ENCODE results near the gene STAM2.

The STAM2 gene

DNA sequence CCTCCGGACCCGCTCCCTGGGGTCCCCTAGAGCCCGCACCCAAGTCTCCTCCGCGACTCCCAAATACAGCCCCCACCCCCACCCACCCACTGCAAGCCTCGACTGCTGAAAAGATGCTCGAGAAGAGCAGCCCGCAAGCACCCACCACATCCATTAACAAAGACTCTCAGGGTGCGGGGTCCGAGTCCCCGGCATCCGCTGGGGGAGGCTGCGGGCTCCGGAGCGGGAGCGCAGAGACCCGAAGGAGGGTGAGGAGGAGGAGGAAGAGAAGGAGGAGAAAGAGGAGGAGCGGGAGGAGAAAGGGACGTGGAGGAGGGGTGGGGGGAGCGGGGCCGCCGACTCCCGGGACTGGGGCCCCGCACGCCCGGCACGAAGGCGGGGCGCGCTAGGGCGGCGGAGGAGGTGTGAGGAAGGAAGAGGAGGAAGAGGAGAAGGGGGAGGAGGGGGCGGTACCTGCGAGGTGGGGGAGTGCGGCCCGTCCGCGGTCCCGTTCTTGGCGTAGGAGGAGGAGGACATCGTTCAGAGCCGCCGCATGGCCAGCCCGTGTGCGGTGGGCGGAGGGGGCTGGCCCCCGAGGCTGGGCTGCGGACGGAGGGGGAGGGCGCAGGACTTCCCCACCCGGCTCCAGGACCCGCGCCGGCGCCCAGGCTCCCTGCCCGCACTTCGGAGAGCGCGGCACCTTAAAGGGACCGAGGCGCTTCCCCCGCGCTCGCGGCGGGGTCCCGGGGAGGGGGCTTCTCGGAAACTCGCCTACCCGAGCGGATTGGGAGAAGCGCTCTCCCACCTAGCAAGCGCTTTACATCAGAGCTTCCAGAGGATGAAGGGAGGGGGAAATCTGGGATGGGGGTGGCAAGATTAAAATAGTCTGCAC is 76.8 kb downstream of the STAM2 start, which contains the start of gene CACNB4:
Gene CACNB4 (minus strand): TSS at position 549 of the 871 bp plus-strand sequence.
- TF ChIP-seq, protein P1, sequence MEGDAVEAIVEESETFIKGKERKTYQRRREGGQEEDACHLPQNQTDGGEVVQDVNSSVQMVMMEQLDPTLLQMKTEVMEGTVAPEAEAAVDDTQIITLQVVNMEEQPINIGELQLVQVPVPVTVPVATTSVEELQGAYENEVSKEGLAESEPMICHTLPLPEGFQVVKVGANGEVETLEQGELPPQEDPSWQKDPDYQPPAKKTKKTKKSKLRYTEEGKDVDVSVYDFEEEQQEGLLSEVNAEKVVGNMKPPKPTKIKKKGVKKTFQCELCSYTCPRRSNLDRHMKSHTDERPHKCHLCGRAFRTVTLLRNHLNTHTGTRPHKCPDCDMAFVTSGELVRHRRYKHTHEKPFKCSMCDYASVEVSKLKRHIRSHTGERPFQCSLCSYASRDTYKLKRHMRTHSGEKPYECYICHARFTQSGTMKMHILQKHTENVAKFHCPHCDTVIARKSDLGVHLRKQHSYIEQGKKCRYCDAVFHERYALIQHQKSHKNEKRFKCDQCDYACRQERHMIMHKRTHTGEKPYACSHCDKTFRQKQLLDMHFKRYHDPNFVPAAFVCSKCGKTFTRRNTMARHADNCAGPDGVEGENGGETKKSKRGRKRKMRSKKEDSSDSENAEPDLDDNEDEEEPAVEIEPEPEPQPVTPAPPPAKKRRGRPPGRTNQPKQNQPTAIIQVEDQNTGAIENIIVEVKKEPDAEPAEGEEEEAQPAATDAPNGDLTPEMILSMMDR (IDR thresholded peaks at IDR 0.05; ENCODE audit: low read depth, low read length), result no peak
- H3K27me3 ChIP-seq (ENCODE audit: insufficient read depth, low read depth, severe bottlenecking), result no peaks in the 10 kb centered on the region

DNA sequence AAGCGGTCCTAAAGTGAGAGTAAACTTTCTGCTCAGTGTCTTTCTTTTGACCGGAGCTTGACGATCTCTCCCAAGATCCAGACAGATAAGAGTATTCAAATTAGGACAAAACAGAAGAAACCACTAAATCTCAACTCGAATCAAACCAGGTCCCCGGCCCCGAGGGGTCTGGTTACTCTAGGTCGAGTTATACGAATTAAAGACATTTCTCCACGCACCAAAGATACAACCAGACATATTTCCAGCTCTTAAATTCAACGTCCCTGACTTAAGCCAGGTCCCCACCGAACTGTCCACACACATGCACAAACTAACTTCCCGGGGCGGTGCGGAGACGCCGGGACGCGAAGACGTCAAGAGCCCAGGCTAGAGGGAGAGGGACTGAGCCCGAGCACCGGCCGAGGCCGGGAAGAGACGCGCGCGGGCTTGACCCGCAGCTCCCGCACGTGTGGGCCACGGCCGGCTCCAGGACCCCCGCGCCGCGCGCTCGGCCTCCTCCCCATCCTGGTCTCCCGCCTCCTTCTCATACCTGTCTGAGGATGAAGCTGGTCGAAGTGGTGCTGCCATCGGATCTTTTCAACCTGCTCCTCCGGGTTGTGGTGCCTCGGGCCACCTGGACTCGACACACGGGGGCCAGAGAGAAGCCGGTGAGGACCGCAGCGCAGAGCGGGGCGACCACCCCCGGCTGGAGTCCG is 77.6 kb downstream of the STAM2 start:
- Histone ChIP-seq H3K27ac (no peak overlapping the region), H3K36me3 (no peaks in the 10 kb centered on the region), H3K27me3 (ENCODE audit: insufficient read depth, low read depth, severe bottlenecking) (no peaks in the 10 kb centered on the region), H3K4me3 (ENCODE audit: low read depth, low read length) (no peak overlapping the region), H3K9me3 (ENCODE audit: severe bottlenecking) (no peaks in the 10 kb centered on the region)
- DNase-seq, result no peak
- TF ChIP-seq, protein P1 (IDR thresholded peaks at IDR 0.05; ENCODE audit: low read depth, low read length), result no peak

More for the DNA sequence above, 76.8 kb downstream of the STAM2 start, which contains the start of gene CACNB4:
- Histone ChIP-seq H3K4me3 (ENCODE audit: low read depth, low read length) (peak within 1 kb of the TSS; percentile 83), H3K27ac (no peak within 1 kb of the TSS), H3K9me3 (ENCODE audit: severe bottlenecking) (no peaks in the 10 kb centered on the region), H3K36me3 (no peaks in the 10 kb centered on the region)
- DNase-seq, result peak; percentile 27

DNA sequence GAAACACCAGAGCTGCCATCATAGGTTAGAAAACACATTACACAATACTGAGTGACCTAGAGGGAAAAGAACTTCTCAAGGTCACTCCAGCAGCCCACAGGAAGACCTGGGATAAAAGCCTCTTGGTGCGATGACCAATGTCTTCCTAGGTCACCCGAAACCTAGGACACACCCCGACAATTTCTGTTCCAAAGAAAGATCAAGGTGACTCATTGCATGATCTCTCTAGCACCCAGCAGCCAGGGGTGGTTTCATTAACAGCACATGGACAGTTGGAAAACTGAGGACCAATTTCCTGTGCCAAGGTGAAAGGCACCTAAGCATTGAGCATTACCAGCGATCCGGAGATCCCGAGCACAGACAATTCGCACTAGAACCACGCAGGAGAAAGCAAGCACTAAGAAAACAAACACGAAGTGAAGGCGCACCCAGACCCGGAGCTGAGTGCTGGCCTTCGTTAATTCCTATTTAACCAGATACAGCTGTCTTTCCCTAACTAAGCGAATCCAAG is 78.2 kb downstream of the STAM2 start:
- TF ChIP-seq, protein P1 (IDR thresholded peaks at IDR 0.05; ENCODE audit: low read depth, low read length), result no peak
- H3K27ac ChIP-seq, result no peak overlapping the region
- H3K27me3 ChIP-seq (ENCODE audit: insufficient read depth, low read depth, severe bottlenecking), result no peaks in the 10 kb centered on the region
- H3K36me3 ChIP-seq, result no peaks in the 10 kb centered on the region
- DNase-seq, result no peak
- H3K4me3 ChIP-seq (ENCODE audit: low read depth, low read length), result no peak overlapping the region
- H3K9me3 ChIP-seq (ENCODE audit: severe bottlenecking), result no peaks in the 10 kb centered on the region

DNA sequence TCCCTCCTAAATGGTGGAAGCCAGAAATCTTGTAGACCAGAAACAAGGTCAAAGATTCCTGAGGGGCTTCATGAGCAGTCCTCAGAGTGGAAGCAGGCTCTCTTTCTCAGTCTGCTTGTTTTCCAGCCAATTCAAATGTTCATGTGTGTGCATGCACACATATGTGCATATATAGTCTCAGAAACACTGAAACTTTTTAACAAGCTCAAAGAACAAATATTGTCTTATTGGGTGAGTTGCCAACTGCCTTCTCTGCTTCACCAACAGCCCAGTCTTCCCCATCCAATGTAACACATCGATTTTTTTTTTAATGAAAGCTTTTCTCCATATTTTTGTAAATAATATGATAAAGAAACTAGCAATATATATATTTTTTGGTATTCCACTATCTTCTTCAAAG is 80.4 kb downstream of the STAM2 start:
- no peaks in the 10 kb centered on the region for H3K36me3 ChIP-seq
- no peak overlapping the region for H3K27ac ChIP-seq
- no peak overlapping the region for H3K4me3 ChIP-seq (ENCODE audit: low read depth, low read length)
- TF ChIP-seq, protein P1 (IDR thresholded peaks at IDR 0.05; ENCODE audit: low read depth, low read length), result no peak
- DNase-seq, result no peak
- H3K9me3 ChIP-seq (ENCODE audit: severe bottlenecking), result no peaks in the 10 kb centered on the region
- H3K27me3 ChIP-seq (ENCODE audit: insufficient read depth, low read depth, severe bottlenecking), result no peaks in the 10 kb centered on the region

DNA sequence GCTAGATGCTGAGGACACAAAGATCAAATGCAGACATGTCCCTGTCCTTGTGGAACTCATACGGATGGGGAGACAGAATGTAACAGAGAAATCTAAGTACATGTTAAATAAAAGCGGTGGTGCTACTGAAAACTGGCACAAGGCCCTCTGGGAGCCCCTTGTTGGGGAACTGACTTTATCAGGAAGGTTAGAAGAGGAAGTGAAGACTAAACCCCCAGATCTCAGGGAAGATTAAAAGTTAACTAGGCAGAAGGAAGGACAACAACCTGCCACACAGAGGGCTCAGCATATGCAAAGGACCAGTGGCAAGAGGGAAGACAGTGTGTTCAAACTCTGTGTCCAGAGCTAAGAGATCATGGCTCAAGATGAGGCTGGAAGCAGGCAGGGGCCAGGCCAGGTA is 81.5 kb downstream of the STAM2 start:
- no peaks in the 10 kb centered on the region for H3K9me3 ChIP-seq (ENCODE audit: severe bottlenecking)
- H3K36me3 ChIP-seq, result no peaks in the 10 kb centered on the region
- H3K27ac ChIP-seq, result no peak overlapping the region
- TF ChIP-seq, protein P1 (IDR thresholded peaks at IDR 0.05; ENCODE audit: low read depth, low read length), result no peak
- DNase-seq, result no peak
- H3K4me3 ChIP-seq (ENCODE audit: low read depth, low read length), result no peak overlapping the region
- H3K27me3 ChIP-seq (ENCODE audit: insufficient read depth, low read depth, severe bottlenecking), result no peaks in the 10 kb centered on the region

Data from WERI-Rb-1 (cell line).